OCI-LY1 (cell line): ENCODE results near the gene H6PD.

ENCODE experiments used
- EZH2 ChIP-seq: fragments of 200-600 bp; sonication (generic), shearing (Covaris generic); IDR thresholded peaks from 2 replicates; pipeline ENCODE4 v1.8.0; 2017; ENCODE audit warnings: borderline replicate concordance, mixed run types, mild to moderate bottlenecking, antibody characterized with exemption, low read length, moderate library complexity, mixed read lengths
- TF ChIP-seq, protein P1 (sequence below): fragments of 200-600 bp; sonication (generic), shearing (Covaris generic); IDR thresholded peaks from 2 replicates; pipeline ENCODE4 v1.5.1; 2017; ENCODE audit warnings: mild to moderate bottlenecking, antibody characterized with exemption, low read length, moderate library complexity, mixed read lengths

DNA sequence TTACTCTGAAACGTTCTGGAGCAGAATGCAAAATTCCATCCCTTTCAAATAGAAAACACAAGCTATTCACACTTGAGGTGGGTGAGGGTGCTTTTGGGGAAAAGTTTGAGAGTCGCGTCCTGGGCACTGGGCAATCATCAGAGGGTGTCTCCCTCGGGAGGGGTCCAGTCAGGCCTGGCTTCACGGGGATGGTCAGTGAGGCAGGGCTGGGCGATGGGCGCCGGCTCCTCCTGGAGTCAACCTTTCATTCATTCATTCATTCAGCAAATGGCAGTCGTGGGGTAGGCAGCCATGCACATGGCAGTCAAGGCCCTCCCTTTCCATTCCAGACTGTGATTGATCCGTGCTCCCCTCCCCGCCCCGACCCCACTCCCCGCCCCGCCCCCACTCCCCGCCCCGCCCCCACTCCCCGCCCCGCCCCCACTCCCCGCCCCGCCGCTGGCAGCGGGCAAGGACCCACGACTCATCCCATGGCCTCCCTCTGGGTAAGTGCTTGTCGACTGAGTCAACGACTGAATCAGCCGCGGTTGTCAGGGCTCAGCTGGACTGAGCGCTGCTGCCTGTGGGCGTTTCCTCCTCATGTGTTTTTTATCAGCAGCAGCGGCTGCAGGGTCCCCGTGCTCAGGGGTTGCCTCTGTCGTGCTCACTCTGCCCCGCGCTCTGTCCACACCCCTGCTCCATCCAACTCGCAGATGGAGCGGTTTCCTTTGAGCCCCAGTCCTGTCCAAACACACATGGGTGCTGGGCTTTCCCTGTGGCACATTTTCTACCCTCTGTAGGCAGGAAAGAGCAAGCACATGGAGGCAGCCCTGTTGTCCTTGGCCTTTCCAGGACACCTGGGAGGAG is 45.7 kb downstream of the H6PD start:
- TF ChIP-seq, protein P1, sequence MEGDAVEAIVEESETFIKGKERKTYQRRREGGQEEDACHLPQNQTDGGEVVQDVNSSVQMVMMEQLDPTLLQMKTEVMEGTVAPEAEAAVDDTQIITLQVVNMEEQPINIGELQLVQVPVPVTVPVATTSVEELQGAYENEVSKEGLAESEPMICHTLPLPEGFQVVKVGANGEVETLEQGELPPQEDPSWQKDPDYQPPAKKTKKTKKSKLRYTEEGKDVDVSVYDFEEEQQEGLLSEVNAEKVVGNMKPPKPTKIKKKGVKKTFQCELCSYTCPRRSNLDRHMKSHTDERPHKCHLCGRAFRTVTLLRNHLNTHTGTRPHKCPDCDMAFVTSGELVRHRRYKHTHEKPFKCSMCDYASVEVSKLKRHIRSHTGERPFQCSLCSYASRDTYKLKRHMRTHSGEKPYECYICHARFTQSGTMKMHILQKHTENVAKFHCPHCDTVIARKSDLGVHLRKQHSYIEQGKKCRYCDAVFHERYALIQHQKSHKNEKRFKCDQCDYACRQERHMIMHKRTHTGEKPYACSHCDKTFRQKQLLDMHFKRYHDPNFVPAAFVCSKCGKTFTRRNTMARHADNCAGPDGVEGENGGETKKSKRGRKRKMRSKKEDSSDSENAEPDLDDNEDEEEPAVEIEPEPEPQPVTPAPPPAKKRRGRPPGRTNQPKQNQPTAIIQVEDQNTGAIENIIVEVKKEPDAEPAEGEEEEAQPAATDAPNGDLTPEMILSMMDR = no peak
- no peak for TF ChIP-seq EZH2
